ENCODE data around the gene RAPGEF5. TPM values are rescaled to one million over a fixed set of nuclear protein-coding genes. Genes with fewer than 3 reads are reported as not detected.

RAPGEF5 gene
- total RNA-seq, 1 donor: 1.5 TPM

DNA sequence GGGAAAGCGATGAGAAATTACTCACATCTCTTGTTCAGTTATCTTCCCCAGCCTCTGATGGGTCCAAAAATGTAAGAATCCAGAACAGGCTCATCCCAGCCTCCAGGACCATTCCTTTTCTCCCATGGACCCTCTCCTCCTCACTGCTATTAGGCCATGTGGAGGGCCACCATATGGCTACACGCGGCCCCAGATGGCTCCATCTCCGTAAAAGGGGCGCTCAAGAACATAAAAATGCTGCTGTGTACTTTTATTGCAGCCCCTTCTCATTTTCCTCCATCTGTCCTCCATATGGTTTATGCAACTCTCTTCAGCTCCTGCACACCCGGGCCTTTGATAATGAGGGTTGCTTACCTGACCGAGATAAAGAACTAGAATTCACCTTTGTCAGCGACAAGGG lies 166.2 kb downstream of the RAPGEF5 start:
- DNase-seq (ENCODE audit: low read depth): no peak
- TF ChIP-seq, protein P1, sequence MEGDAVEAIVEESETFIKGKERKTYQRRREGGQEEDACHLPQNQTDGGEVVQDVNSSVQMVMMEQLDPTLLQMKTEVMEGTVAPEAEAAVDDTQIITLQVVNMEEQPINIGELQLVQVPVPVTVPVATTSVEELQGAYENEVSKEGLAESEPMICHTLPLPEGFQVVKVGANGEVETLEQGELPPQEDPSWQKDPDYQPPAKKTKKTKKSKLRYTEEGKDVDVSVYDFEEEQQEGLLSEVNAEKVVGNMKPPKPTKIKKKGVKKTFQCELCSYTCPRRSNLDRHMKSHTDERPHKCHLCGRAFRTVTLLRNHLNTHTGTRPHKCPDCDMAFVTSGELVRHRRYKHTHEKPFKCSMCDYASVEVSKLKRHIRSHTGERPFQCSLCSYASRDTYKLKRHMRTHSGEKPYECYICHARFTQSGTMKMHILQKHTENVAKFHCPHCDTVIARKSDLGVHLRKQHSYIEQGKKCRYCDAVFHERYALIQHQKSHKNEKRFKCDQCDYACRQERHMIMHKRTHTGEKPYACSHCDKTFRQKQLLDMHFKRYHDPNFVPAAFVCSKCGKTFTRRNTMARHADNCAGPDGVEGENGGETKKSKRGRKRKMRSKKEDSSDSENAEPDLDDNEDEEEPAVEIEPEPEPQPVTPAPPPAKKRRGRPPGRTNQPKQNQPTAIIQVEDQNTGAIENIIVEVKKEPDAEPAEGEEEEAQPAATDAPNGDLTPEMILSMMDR (IDR thresholded peaks at IDR 0.05; ENCODE audit: insufficient read depth, low read length): no peak
- H3K4me3 ChIP-seq (ENCODE audit: low read depth, low read length): no peak overlapping the region

DNA sequence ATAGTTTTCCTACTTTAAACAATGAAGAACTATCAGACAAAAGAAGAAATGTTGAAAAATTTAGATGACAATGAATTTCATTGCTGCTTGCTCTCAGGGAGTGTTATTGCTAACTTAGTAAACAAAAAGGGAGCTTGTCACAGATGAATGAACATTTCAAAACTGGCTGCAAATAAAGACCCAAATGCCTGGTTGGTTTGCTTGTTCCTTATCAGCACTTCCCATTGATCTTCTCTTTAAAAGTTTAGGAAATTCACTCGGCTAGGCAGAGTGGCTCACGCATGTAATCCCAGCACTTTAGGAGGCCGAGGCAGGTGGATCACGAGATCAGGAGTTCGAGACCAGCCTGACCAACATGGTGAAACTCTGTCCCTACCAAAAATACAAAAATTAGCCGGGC lies 167.2 kb downstream of the RAPGEF5 start:
- H3K4me3 ChIP-seq (ENCODE audit: low read depth, low read length): no peak overlapping the region
- DNase-seq (ENCODE audit: low read depth): no peak
- TF ChIP-seq, protein P1 (IDR thresholded peaks at IDR 0.05; ENCODE audit: insufficient read depth, low read length): no peak

DNA sequence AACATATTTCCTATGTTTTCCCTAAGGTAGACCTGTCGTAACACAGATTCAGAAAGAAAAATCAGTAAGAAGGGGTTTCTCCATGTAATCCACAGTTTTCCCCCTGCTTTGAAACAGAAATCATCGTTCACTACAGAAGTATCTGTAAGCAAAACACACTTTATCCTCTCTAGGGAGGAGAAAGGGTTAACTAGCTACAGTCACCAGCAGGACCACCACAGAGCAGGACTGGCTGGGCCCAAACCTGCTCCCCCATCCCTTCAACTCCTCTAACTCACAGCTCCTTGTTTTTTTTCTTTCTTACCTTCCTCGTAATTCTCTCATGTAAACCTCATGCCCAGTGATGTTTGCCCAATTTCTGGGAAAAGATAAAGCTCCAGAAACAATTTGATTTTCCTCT lies 167.7 kb downstream of the RAPGEF5 start:
- DNase-seq (ENCODE audit: low read depth): no peak
- H3K4me3 ChIP-seq (ENCODE audit: low read depth, low read length): no peak overlapping the region
- TF ChIP-seq, protein P1 (IDR thresholded peaks at IDR 0.05; ENCODE audit: insufficient read depth, low read length): no peak

DNA sequence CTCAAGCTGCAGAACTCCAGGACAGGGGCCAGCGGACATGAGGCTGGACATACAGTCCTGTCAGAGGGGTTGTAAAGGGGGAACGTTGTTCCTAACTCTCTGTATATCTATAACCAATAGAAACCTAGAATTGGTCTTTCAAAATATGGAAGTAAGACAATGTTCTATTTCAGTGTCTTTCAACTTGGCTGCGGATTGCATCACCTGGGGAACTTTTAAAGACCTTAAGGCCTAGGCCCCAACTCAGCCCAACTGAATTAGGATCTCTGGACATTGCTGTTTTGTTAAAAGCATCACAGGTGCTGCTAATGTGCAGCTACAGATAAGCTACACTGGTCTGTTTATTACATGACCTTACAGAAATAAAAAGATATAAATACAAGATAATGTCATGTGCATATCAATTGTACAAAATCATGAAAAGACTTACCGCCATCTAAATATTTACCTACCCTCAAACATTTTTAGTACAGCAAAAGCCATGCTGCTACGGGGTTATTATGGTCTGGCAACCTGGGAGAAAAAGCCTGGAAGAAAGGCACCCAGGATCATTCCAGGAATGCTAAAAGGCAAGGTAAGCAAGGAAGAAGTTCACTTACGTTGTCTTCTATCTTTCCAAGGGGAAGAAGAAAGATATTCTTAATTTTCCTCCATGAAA lies 169.1 kb downstream of the RAPGEF5 start:
- TF ChIP-seq, protein P1 (IDR thresholded peaks at IDR 0.05; ENCODE audit: insufficient read depth, low read length): no peak
- DNase-seq (ENCODE audit: low read depth): no peak
- no peak overlapping the region for H3K4me3 ChIP-seq (ENCODE audit: low read depth, low read length)

DNA sequence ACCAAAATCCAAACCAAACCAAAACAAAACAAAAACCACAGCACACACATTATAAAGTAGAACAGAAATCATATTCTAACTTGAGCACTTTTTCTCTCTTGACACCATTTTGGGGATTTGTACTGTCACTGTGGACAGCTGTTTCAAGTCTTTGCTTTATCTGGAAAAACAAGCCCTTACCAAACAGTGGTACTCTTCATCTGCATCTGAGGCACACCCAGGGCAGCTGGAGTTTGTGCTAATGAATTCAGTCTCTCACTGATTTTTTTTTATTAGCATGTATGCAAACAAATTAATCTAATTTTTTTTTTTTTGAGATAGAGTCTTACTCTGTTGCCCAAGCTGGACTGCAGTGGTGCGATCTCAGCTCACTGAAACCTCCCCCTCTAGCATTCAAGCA lies 171.4 kb downstream of the RAPGEF5 start:
- TF ChIP-seq, protein P1 (IDR thresholded peaks at IDR 0.05; ENCODE audit: insufficient read depth, low read length): no peak
- no peak overlapping the region for H3K4me3 ChIP-seq (ENCODE audit: low read depth, low read length)
- no peak for DNase-seq (ENCODE audit: low read depth)

DNA sequence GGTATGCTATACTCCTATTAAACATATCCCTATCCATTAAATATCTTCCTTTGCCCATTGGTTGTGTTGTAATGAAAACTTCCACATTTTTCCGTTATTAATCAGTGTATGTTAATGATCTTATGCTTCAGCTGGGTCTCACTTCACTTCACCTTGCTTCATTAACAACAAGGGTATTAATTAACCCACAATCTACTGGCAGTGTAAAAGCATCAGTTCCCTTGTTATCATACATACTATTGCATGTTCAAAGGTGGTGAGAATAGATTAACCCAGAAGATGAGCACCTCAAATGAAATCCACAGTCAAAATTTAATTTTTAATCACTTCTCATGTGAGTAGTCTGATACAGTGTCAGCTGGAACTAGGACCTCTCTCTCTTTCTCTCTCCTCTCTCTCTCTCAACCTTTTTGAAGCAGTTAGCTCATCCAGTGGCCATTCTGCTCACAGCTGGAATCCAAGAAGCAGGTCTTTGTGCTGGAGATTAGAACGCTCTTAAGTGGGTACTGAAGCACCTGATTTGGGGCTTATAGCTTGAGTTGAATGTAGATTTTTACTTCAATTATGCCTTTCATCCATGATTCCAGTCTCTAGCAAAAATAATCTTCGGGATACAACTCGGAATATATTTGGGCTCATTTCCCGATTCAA lies 172.3 kb downstream of the RAPGEF5 start:
- no peak for DNase-seq (ENCODE audit: low read depth)
- no peak overlapping the region for H3K4me3 ChIP-seq (ENCODE audit: low read depth, low read length)
- TF ChIP-seq, protein P1 (IDR thresholded peaks at IDR 0.05; ENCODE audit: insufficient read depth, low read length): no peak
